SH-SY5Y (cell line): ENCODE data around the gene UGT2A1.

Experiments used
- GATA2 ChIP-seq: IDR thresholded peaks from 2 replicates; pipeline ENCODE4 v1.6.1; 2011; ENCODE audit warnings: mild to moderate bottlenecking, low read depth, low read length
- GATA3 ChIP-seq: IDR thresholded peaks from 2 replicates; pipeline ENCODE4 v1.6.1; 2011; ENCODE audit warnings: low read depth, mild to moderate bottlenecking, low read length, moderate library complexity

GRCh38 chr4:69642961-69643360 is 10.1 kb downstream of the UGT2A1 start:
- TF ChIP-seq GATA2 (no peak), GATA3 (no peak)
